DOHH2 (cell line): Measurements from ENCODE around the gene MBD3.

Experiments
- H3F3A ChIP-seq: fragments of 200-600 bp; sonication (generic), shearing (Covaris generic); 2 replicates; pipeline ENCODE4 v1.6.0; 2016; ENCODE audit warnings: antibody characterized with exemption, mild to moderate bottlenecking; ENCODE audit not compliant: control insufficient read depth, insufficient read depth
- H3K27ac ChIP-seq: fragments of 200-600 bp; sonication (generic); 2 replicates; pipeline ENCODE4 v1.5.1; 2014; ENCODE audit warnings: low read depth, mild to moderate bottlenecking, low read length, moderate library complexity
- H3K27me3 ChIP-seq: fragments of 200-600 bp; sonication (generic); 2 replicates; pipeline ENCODE4 v1.6.1; 2014; ENCODE audit warnings: mild to moderate bottlenecking, low read length, mixed read lengths; ENCODE audit not compliant: control insufficient read depth
- H3K36me3 ChIP-seq: fragments of 200-600 bp; sonication (generic); 2 replicates; pipeline ENCODE4 v1.6.1; 2014; ENCODE audit warnings: mild to moderate bottlenecking, low read length, moderate library complexity, mixed read lengths; ENCODE audit not compliant: control insufficient read depth
- H3K4me1 ChIP-seq: fragments of 200-600 bp; sonication (generic); 2 replicates; pipeline ENCODE4 v1.6.1; 2014; ENCODE audit warnings: mild to moderate bottlenecking, low read length, mixed read lengths; ENCODE audit not compliant: control insufficient read depth
- H3K4me2 ChIP-seq: fragments of 200-600 bp; sonication (generic); 2 replicates; pipeline ENCODE4 v1.6.0; 2014; ENCODE audit warnings: mild to moderate bottlenecking, low read length, moderate library complexity
- H3K4me3 ChIP-seq: fragments of 200-600 bp; sonication (generic); 2 replicates; pipeline ENCODE4 v1.5.1; 2014; ENCODE audit warnings: mild to moderate bottlenecking, low read length, mixed read lengths
- H3K79me2 ChIP-seq: fragments of 200-600 bp; sonication (generic); 2 replicates; pipeline ENCODE4 v1.6.1; 2014; ENCODE audit warnings: mild to moderate bottlenecking, low read length, mixed read lengths; ENCODE audit not compliant: control insufficient read depth
- H3K9me2 ChIP-seq: fragments of 200-600 bp; sonication (generic); replicated peaks from 2 replicates; pipeline ENCODE4 v1.6.1; 2014; ENCODE audit warnings: mild to moderate bottlenecking, low read length, mixed read lengths; ENCODE audit not compliant: control insufficient read depth
- H3K9me3 ChIP-seq: fragments of 200-600 bp; sonication (generic); 2 replicates; pipeline ENCODE4 v1.6.1; 2014; ENCODE audit warnings: antibody characterized with exemption, low read length, mixed read lengths; ENCODE audit not compliant: control insufficient read depth, insufficient read depth
- H4K20me1 ChIP-seq: fragments of 200-600 bp; sonication (generic); 2 replicates; pipeline ENCODE4 v1.6.0; 2014; ENCODE audit warnings: low read depth, mild to moderate bottlenecking, antibody characterized with exemption, low read length, moderate library complexity; ENCODE audit not compliant: control insufficient read depth, insufficient read depth
- EZH2phosphoT487 ChIP-seq: fragments of 200-600 bp; sonication (generic); IDR thresholded peaks from 2 replicates; pipeline ENCODE4 v1.6.1; 2017; ENCODE audit warnings: borderline replicate concordance, mild to moderate bottlenecking, antibody characterized with exemption, low read length, moderate library complexity, mixed read lengths
- TF ChIP-seq, protein P1 (sequence below): fragments of 200-600 bp; sonication (generic); IDR thresholded peaks from one replicate; pipeline ENCODE4 v1.5.1; 2014; ENCODE audit warnings: antibody characterized with exemption, mild to moderate bottlenecking, low read depth, low read length; ENCODE audit not compliant: poor library complexity, severe bottlenecking

Gene MBD3

DNA sequence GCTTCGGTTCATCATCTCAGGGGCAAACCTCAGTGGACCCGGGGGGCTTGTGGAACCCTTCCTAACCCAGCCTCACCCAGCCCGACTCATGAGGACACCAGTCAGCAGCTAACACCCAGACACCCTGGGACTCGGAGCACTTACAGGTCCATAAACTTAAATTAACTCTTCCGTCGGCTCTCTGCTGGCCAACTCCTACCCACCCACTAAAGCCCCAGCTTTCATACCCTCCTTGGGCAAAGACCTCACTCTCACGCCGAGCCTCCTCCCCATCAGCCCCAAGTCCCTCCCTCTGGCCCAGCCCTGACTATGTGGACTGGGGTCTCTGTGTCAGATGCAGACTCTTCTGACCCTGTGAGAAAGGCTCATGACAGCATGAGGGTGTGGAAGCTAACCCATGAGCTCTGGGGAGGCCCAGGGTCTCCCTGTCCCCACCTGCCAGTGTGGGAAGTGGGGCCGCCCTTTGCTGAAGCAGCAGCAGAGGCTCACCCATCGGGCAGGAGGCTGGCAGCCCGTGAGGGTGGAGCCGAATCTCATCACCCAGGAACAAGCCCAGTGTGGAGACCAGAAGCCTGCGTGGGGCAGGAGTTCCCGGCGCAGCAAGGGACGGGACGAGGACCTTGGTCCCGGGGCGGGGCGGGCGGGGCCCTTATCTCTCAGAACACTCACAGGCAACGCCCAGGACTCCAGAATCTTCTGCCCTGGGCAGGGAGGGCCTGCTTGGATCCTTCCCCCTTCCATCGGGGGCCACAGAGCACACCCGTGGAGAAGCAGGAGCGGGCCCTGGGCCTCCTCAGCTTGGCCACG, 40.0 kb upstream of the MBD3 start:
- no peaks in the 10 kb centered on the region for H3K9me2 ChIP-seq
- H3K79me2 ChIP-seq = peaks cover 85% of the 10 kb centered on the region
- no peak overlapping the region for H3K27ac ChIP-seq
- H4K20me1 ChIP-seq = peaks cover 17% of the 10 kb centered on the region
- H3K9me3 ChIP-seq = no peaks in the 10 kb centered on the region
- H3K4me1 ChIP-seq = no peaks in the 10 kb centered on the region
- no peaks in the 10 kb centered on the region for H3K27me3 ChIP-seq
- H3F3A ChIP-seq = no peaks in the 10 kb centered on the region; the same call in 1 of the 2 replicates
- TF ChIP-seq, protein P1, sequence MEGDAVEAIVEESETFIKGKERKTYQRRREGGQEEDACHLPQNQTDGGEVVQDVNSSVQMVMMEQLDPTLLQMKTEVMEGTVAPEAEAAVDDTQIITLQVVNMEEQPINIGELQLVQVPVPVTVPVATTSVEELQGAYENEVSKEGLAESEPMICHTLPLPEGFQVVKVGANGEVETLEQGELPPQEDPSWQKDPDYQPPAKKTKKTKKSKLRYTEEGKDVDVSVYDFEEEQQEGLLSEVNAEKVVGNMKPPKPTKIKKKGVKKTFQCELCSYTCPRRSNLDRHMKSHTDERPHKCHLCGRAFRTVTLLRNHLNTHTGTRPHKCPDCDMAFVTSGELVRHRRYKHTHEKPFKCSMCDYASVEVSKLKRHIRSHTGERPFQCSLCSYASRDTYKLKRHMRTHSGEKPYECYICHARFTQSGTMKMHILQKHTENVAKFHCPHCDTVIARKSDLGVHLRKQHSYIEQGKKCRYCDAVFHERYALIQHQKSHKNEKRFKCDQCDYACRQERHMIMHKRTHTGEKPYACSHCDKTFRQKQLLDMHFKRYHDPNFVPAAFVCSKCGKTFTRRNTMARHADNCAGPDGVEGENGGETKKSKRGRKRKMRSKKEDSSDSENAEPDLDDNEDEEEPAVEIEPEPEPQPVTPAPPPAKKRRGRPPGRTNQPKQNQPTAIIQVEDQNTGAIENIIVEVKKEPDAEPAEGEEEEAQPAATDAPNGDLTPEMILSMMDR = no peak
- TF ChIP-seq EZH2phosphoT487 = no peak
- no peak overlapping the region for H3K4me3 ChIP-seq
- no peak overlapping the region for H3K4me2 ChIP-seq
- peaks cover 84% of the 10 kb centered on the region for H3K36me3 ChIP-seq

DNA sequence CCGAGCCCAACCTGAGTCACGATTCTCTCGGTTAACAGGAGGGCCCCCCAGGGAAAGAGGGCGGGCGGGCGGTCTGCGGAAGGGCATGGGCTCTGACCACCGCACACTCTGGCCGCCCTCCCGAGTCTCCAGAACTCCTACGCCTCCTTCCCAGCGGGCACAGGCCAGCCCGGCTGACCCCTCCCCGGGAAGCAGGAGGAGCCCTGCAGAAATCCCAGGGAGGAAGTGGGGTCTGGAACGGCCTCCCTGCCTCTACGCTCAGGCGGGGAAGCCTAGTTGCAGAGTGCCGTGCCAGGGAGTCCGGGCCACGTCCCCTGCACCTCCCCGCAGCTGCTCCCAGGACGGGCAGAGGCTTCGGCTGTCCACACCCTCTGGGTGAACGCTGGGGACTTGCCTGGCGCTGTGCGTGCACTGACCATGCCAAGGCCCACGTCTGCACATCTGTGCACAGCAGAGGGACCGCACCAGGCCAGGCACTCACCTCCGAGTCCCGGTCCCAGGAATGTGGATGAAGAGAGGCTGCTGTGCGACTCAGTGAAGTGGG, 39.0 kb upstream of the MBD3 start:
- H3K9me3 ChIP-seq = no peaks in the 10 kb centered on the region
- H3K27ac ChIP-seq = no peak overlapping the region
- no peak overlapping the region for H3K4me2 ChIP-seq
- H3K79me2 ChIP-seq = peaks cover 80% of the 10 kb centered on the region
- TF ChIP-seq, protein P1 = no peak
- no peak for TF ChIP-seq EZH2phosphoT487
- no peaks in the 10 kb centered on the region; the same call in 1 of the 2 replicates for H3F3A ChIP-seq
- peaks cover 17% of the 10 kb centered on the region for H4K20me1 ChIP-seq
- no peaks in the 10 kb centered on the region for H3K4me1 ChIP-seq
- no peak overlapping the region for H3K4me3 ChIP-seq
- peaks cover 82% of the 10 kb centered on the region for H3K36me3 ChIP-seq
- H3K27me3 ChIP-seq = no peaks in the 10 kb centered on the region
- H3K9me2 ChIP-seq = no peaks in the 10 kb centered on the region

DNA sequence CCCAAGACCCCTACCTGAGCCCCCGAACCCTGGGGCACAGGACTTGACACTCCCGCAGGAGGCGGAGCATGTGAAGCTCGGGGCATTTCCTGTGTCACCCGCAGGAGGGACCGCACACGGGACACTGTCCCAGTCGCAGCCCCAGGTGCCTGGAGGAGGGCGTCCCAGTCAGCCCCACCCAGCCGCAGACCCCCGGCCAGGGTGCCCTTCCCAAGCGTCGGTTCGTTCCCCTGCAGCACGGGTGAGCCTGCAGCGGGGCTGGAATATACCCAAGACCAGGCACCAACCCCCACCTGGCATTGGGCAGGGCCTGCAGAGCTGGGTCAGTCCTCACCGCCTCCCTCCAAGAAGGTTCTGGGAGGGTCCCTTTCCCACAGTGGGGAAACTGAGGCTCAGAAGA, 38.1 kb upstream of the MBD3 start:
- H3K79me2 ChIP-seq = peaks cover 76% of the 10 kb centered on the region
- H3K9me2 ChIP-seq = no peaks in the 10 kb centered on the region
- no peak overlapping the region for H3K4me3 ChIP-seq
- H3F3A ChIP-seq = no peaks in the 10 kb centered on the region; the same call in 1 of the 2 replicates
- no peaks in the 10 kb centered on the region for H3K9me3 ChIP-seq
- H3K27ac ChIP-seq = no peak overlapping the region
- H3K4me1 ChIP-seq = no peaks in the 10 kb centered on the region
- no peak overlapping the region for H3K4me2 ChIP-seq
- H3K27me3 ChIP-seq = no peaks in the 10 kb centered on the region
- peaks cover 17% of the 10 kb centered on the region for H4K20me1 ChIP-seq
- H3K36me3 ChIP-seq = peaks cover 81% of the 10 kb centered on the region
- TF ChIP-seq, protein P1 = no peak
- TF ChIP-seq EZH2phosphoT487 = no peak
